ENCODE data around the gene LCN9.

GRCh38 chr9:135705376-135705775 is 42.3 kb downstream of the LCN9 start:
- TF ChIP-seq POLR2AphosphoS5 (IDR thresholded peaks at IDR 0.05; ENCODE audit: low read depth, low read length) = no peak
- TF ChIP-seq CTCF (IDR thresholded peaks at IDR 0.05) = no peak
- TF ChIP-seq SIN3A (IDR thresholded peaks at IDR 0.05; ENCODE audit: borderline replicate concordance, insufficient read depth, low read depth, low read length) = no peak
- no peak for TF ChIP-seq TCF7L2 (IDR thresholded peaks at IDR 0.05; ENCODE audit: low read depth, low read length)

All from Panc1 (cell line).